T-helper 2 cell treated with Interferon-gamma antibody and Interleukin-4, amounts not matched to agents 5 μg/mL and 100 μg/mL, for 36 hours (primary cell): ENCODE results near the gene NMT2.

Experiments
- DNase-seq: peaks from one replicate; pipeline ENCODE4 v3.0.0; 2021; ENCODE audit warnings: low spot score
- H3K27ac Mint-ChIP-seq: one replicate; pipeline ENCODE4 v1.8.0; 2021; ENCODE audit warnings: mild to moderate bottlenecking, mixed read lengths
- H3K27me3 Mint-ChIP-seq: one replicate; pipeline ENCODE4 v1.8.0; 2021; ENCODE audit warnings: low read depth, mixed read lengths
- H3K36me3 Mint-ChIP-seq: one replicate; pipeline ENCODE4 v1.8.0; 2021; ENCODE audit warnings: low read depth, mixed read lengths
- H3K4me1 Mint-ChIP-seq: one replicate; pipeline ENCODE4 v1.8.0; 2021; ENCODE audit warnings: low read depth, mixed read lengths
- H3K4me3 Mint-ChIP-seq: one replicate; pipeline ENCODE4 v1.8.0; 2022; ENCODE audit warnings: mild to moderate bottlenecking, moderate library complexity, mixed read lengths
- H3K9me3 Mint-ChIP-seq: one replicate; pipeline ENCODE4 v1.8.0; 2021; ENCODE audit warnings: mixed read lengths

The NMT2 gene

GRCh38 chr10:15197276-15197675 lies 28.8 kb upstream of the NMT2 start:
- Mint-ChIP-seq H3K9me3 (no peaks in the 10 kb centered on the region), H3K4me3 (peak overlapping the region; percentile 52), H3K36me3 (peaks cover 3% of the 10 kb centered on the region), H3K4me1 (peaks cover 46% of the 10 kb centered on the region), H3K27ac (peak overlapping the region; percentile 81), H3K27me3 (peaks cover 6% of the 10 kb centered on the region)
- DNase-seq, result no peak

- Mint-ChIP-seq H3K4me1 (peaks cover 43% of the 10 kb centered on the region), H3K27ac (peak overlapping the region; percentile 41), H3K36me3 (peaks cover 3% of the 10 kb centered on the region)
Measured at GRCh38 chr10:15196021-15196834, 27.7 kb upstream of the NMT2 start.

GRCh38 chr10:15189133-15189885 lies 20.8 kb upstream of the NMT2 start:
- Mint-ChIP-seq H3K27me3 (no peaks in the 10 kb centered on the region), H3K36me3 (peaks cover 11% of the 10 kb centered on the region), H3K9me3 (peaks cover 8% of the 10 kb centered on the region), H3K4me3 (peak overlapping the region; percentile 47), H3K4me1 (peaks cover 44% of the 10 kb centered on the region), H3K27ac (peak overlapping the region; percentile 85)
- no peak for DNase-seq

More at GRCh38 chr10:15196021-15196834, 27.7 kb upstream of the NMT2 start:
- H3K9me3 Mint-ChIP-seq, result no peaks in the 10 kb centered on the region
- DNase-seq, result no peak
- H3K27me3 Mint-ChIP-seq, result peaks cover 6% of the 10 kb centered on the region
- H3K4me3 Mint-ChIP-seq, result no peak overlapping the region

- peak overlapping the region; percentile 47 for H3K4me3 Mint-ChIP-seq
- peaks cover 10% of the 10 kb centered on the region for H3K36me3 Mint-ChIP-seq
- H3K27ac Mint-ChIP-seq, result peak overlapping the region; percentile 85
- no peaks in the 10 kb centered on the region for H3K27me3 Mint-ChIP-seq
- H3K4me1 Mint-ChIP-seq, result peaks cover 43% of the 10 kb centered on the region
- peak; percentile 53 for DNase-seq
- peaks cover 8% of the 10 kb centered on the region for H3K9me3 Mint-ChIP-seq
Measured at GRCh38 chr10:15188603-15189002, 20.1 kb upstream of the NMT2 start.

GRCh38 chr10:15183689-15184481 lies 15.4 kb upstream of the NMT2 start:
- Mint-ChIP-seq H3K27ac (no peak overlapping the region), H3K36me3 (peaks cover 7% of the 10 kb centered on the region), H3K9me3 (peaks cover 8% of the 10 kb centered on the region), H3K4me1 (peaks cover 36% of the 10 kb centered on the region), H3K27me3 (peaks cover 5% of the 10 kb centered on the region), H3K4me3 (no peak overlapping the region)
- DNase-seq, result no peak

GRCh38 chr10:15182540-15183207 lies 14.2 kb upstream of the NMT2 start:
- peaks cover 29% of the 10 kb centered on the region for H3K4me1 Mint-ChIP-seq
- H3K27me3 Mint-ChIP-seq, result peaks cover 5% of the 10 kb centered on the region
- H3K9me3 Mint-ChIP-seq, result peaks cover 8% of the 10 kb centered on the region
- no peak for DNase-seq
- no peak overlapping the region for H3K4me3 Mint-ChIP-seq
- H3K36me3 Mint-ChIP-seq, result peaks cover 7% of the 10 kb centered on the region
- H3K27ac Mint-ChIP-seq, result no peak overlapping the region

- no peak overlapping the region for H3K4me3 Mint-ChIP-seq
- H3K9me3 Mint-ChIP-seq, result peaks cover 6% of the 10 kb centered on the region
- DNase-seq, result no peak
- H3K27ac Mint-ChIP-seq, result no peak overlapping the region
- H3K27me3 Mint-ChIP-seq, result peaks cover 5% of the 10 kb centered on the region
- peaks cover 6% of the 10 kb centered on the region for H3K36me3 Mint-ChIP-seq
- peaks cover 25% of the 10 kb centered on the region for H3K4me1 Mint-ChIP-seq
Measured at GRCh38 chr10:15181576-15182156, 13.2 kb upstream of the NMT2 start.

- no peak overlapping the region for H3K4me3 Mint-ChIP-seq
- H3K36me3 Mint-ChIP-seq, result peaks cover 3% of the 10 kb centered on the region
- no peaks in the 10 kb centered on the region for H3K9me3 Mint-ChIP-seq
- DNase-seq, result no peak
- H3K27ac Mint-ChIP-seq, result no peak overlapping the region
- H3K4me1 Mint-ChIP-seq, result peaks cover 19% of the 10 kb centered on the region
- H3K27me3 Mint-ChIP-seq, result peaks cover 5% of the 10 kb centered on the region
Measured at GRCh38 chr10:15180736-15181135, 12.2 kb upstream of the NMT2 start.

GRCh38 chr10:15176269-15176668 lies 7.8 kb upstream of the NMT2 start:
- Mint-ChIP-seq H3K4me1 (peaks cover 20% of the 10 kb centered on the region), H3K4me3 (no peak overlapping the region), H3K27ac (no peak overlapping the region), H3K36me3 (no peaks in the 10 kb centered on the region), H3K27me3 (peaks cover 4% of the 10 kb centered on the region), H3K9me3 (no peaks in the 10 kb centered on the region)
- no peak for DNase-seq

- no peak for DNase-seq
- H3K27me3 Mint-ChIP-seq, result peaks cover 2% of the 10 kb centered on the region
- H3K9me3 Mint-ChIP-seq, result no peaks in the 10 kb centered on the region
- H3K4me1 Mint-ChIP-seq, result peaks cover 23% of the 10 kb centered on the region
- no peak overlapping the region for H3K4me3 Mint-ChIP-seq
- H3K27ac Mint-ChIP-seq, result no peak overlapping the region
- H3K36me3 Mint-ChIP-seq, result no peaks in the 10 kb centered on the region
Measured at GRCh38 chr10:15175587-15175986, 7.1 kb upstream of the NMT2 start.

GRCh38 chr10:15172306-15172840 lies 3.9 kb upstream of the NMT2 start:
- Mint-ChIP-seq H3K9me3 (no peaks in the 10 kb centered on the region), H3K27me3 (peaks cover 2% of the 10 kb centered on the region), H3K4me1 (peaks cover 43% of the 10 kb centered on the region), H3K27ac (peak overlapping the region; percentile 28), H3K4me3 (no peak overlapping the region), H3K36me3 (peaks cover 3% of the 10 kb centered on the region)
- no peak for DNase-seq

GRCh38 chr10:15169555-15170401 lies 1.3 kb upstream of the NMT2 start:
- Mint-ChIP-seq H3K9me3 (no peaks in the 10 kb centered on the region), H3K36me3 (peaks cover 10% of the 10 kb centered on the region), H3K4me1 (peaks cover 59% of the 10 kb centered on the region), H3K27ac (peak overlapping the region; percentile 89), H3K27me3 (no peaks in the 10 kb centered on the region), H3K4me3 (peak overlapping the region; percentile 78)
- peak; percentile 59 for DNase-seq
